ENCODE measurements around the gene FAM171A1. TPM values are rescaled to one million over a fixed set of nuclear protein-coding genes. Genes with fewer than 3 reads are reported as not detected.
A peak's percentile ranks its signal among the peaks of the same experiment; 100 is the strongest.

The FAM171A1 gene
- total and polyA plus RNA-seq, 12 donors = 3.5 to 14.1 (median 5.7) TPM

DNA sequence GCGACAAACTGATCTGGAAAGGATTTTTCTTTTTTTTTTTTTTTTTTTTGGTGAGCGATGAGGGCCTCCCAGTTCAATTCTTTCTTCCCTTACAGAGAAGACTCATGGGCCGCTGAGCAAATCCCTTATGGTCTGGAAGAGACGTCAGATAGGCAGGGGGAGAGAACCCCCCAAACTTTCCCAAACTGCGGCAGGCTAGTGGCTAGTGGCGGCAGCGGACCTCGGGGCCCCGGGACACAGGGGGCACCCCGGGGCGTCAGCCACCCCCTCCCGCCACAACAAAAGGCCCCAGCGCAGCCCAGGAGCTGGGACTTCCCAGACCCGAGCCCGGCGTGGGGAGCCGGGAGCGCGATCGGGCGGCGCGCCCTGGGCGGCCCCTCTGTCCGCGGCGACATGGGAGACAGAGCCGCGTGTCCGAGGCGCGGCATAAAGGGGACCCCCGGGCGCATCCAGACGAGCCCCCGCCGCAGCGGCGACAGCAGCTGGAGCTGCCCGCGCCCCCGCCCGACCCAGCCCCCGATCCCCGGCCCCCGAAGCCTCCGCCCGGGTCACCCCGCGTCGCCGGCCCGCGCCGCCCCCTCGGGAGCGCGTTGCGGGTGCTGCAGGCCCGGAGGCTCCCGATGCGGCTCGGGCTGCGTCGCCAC is 755 bp downstream of the FAM171A1 start:
- Histone ChIP-seq H3K27me3 (no peaks in the 10 kb centered on the region), H3K27ac (peak overlapping the region in 2 of 5 donors; percentile 52 to 76), H3K4me1 (replicated peaks in 1 of 2) (peaks cover 0 to 4% of the 10 kb centered on the region in 2 donors), H3K9me3 (replicated peaks in 1 of 3) (no peaks in the 10 kb centered on the region), H3K36me3 (replicated peaks in 1 of 2) (no peaks in the 10 kb centered on the region), H3K4me3 (peak overlapping the region in 2 of 4 donors; percentile 28 to 80)
- intact Hi-C loops (cut with DNase I) = no loop called here
- DNase-seq = peak in 6 of 7 donors; percentile 6 to 42 (median 19)
- TF ChIP-seq POLR2A (IDR thresholded peaks at IDR 0.05) (no peak), CTCF (IDR thresholded peaks at IDR 0.05) (no peak)
- WGBS, 4 donors = 1 to 5% (median 1%) methylated on average over 6 to 65 of the region's 65 CpGs

DNA sequence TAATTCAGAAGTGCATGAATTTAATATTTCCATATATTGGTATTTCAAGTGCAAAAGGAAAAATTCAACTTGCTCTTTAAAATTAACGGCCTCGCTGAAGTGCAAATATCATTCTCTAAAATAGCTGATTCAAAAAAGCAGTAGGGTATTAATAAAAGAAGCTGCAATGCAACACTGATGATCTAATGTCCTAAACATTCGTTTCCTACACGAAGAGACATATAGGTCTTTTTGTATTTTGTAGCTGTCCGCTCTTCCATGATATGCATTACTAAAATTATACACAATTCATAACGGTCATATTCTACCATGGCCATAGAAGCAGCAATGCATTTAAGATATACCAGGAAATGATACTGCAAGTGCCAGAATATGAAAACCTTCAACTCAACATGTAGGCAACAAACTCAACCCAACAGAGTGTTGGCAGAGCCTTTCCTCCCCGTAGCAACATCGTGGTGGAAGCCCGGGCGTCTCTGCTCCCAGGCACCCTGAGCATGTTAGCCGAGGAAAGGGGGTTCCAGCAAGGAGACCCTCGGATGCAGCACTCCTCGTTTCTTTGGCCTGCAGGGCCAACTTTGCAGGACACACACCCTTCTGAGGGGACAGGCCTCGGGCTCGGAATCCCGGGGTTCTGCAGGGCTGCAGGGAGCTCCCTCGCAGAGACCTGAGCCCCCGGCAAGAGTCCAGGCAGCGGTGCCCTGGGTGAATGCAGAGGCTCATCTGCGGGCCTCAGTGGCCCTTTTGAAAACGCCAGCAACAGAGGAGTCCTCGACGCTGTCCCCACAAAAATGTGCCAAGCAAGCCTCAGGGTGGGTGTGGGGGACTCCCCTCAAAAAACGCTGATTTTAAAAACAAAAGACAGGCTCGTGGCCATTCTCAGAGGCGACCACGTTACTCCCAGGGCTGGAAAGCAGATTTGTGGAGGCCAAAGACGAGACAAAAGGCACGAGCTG is 1.6 kb downstream of the FAM171A1 start:
- 26 to 44% (median 36%) methylated on average over 17 to 29 of the region's 29 CpGs for WGBS, 4 donors
- peak in 2 of 7 donors; percentile 9 to 17 for DNase-seq
- Histone ChIP-seq H3K27ac (no peak overlapping the region), H3K4me1 (replicated peaks in 1 of 2) (peaks cover 0 to 4% of the 10 kb centered on the region in 2 donors), H3K4me3 (peak overlapping the region in 2 of 4 donors; percentile 28 to 80), H3K9me3 (replicated peaks in 1 of 3) (no peaks in the 10 kb centered on the region), H3K27me3 (no peaks in the 10 kb centered on the region), H3K36me3 (replicated peaks in 1 of 2) (no peaks in the 10 kb centered on the region)
- intact Hi-C loops (cut with DNase I) = no loop called here
- TF ChIP-seq POLR2A (IDR thresholded peaks at IDR 0.05) (no peak), CTCF (IDR thresholded peaks at IDR 0.05) (no peak)

DNA sequence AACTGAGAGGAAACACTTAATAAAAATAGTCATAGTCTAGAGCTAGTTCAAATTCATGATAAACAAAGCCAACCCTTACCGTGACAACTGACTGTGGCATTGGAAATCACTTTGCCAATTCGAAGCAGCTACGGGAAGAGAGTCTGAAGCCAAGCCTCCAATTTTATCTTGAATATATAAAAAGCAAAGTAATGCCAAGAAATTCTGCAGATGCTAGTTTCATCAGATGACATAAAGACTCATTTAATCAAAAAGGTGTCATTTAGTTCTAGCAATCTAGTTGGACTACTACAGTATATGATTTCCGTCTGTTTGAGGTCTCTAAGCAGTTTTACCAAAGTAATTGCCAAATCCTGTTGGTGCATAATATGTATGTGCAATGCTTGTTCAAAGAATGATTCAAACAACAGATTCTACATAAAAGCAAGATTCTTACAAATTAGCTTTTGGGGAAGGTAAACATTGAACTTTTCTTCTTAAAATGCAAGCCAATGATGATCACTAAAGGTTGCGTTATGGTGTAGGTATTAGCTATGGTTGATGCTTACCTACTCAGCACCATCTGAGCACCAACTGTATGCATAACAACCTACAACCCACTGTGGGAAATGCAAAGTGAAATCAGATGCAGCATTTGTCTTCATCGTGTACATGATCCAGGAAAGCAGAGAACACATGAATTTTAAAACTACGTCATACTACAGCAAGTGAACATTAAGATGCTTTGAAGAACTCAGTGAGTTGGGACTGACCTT is 2.8 kb downstream of the FAM171A1 start:
- WGBS, 4 donors = 83 to 87% (median 85%) methylated on average over 7 of the region's 7 CpGs
- Histone ChIP-seq H3K4me3 (no peak overlapping the region), H3K9me3 (replicated peaks in 1 of 3) (no peaks in the 10 kb centered on the region), H3K27me3 (no peaks in the 10 kb centered on the region), H3K36me3 (replicated peaks in 1 of 2) (no peaks in the 10 kb centered on the region), H3K27ac (no peak overlapping the region), H3K4me1 (replicated peaks in 1 of 2) (peaks cover 0 to 4% of the 10 kb centered on the region in 2 donors)
- TF ChIP-seq POLR2A (IDR thresholded peaks at IDR 0.05) = no peak
- no peak for TF ChIP-seq CTCF (IDR thresholded peaks at IDR 0.05)
- intact Hi-C loops (cut with DNase I) = no loop called here
- DNase-seq = no peak
